ENCODE data around the gene RAB40C.

DNA sequence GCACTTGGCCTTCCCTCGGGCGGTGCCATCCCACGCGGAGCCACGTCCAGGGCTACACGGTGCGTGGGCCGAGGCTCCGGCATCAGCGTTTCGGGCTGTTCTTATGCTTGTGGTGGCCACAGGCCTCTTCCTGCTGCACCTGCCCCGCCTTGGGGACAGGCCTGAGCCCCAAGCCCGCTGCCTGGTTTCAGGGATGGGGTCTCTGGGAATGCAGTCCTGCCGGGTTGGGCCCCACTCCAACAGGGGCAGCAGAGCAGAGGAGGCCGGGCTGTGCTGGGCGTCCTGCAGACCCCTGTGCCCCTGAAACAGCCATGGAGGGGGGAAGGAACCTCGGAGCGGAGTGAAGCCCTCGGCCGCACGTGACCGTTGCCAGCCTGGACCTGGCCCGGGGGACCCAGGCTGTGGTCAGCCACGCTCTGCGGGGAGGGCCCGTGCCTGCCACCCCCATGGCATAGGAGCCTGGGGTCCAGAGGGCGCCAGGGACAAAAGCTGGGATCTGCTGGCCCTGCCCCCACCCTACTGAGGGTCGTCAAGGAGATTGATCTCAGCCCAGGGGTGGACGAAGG lies 40.5 kb downstream of the RAB40C start:
- TF ChIP-seq CTCF (IDR thresholded peaks at IDR 0.05): no peak
- TF ChIP-seq EZH2 (IDR thresholded peaks at IDR 0.05; ENCODE audit: borderline replicate concordance, insufficient read depth, low read depth, low read length, poor library complexity, severe bottlenecking): no peak

Data from B cell (primary cell).